ENCODE data around the gene ALCAM.

DNA sequence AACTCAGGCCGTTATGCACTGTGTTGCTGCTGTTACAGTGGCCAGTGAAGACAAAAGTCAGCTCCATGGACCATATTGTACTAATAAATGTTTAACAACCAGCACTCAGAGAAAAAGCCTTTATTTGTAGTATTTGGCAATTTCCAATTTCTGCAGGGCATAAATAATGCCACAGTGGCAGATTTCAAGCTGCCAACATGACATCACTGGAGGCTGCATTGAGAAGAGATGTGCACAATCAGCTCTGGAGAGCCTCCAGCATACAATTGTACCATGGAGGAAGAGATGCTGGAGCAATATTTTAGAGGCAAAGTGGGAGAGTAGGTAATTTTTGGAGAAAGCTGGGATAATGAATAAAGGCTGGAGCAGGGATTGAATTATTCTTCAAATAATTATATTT, 9.7 kb upstream of the ALCAM start:
- TF ChIP-seq, protein P1, sequence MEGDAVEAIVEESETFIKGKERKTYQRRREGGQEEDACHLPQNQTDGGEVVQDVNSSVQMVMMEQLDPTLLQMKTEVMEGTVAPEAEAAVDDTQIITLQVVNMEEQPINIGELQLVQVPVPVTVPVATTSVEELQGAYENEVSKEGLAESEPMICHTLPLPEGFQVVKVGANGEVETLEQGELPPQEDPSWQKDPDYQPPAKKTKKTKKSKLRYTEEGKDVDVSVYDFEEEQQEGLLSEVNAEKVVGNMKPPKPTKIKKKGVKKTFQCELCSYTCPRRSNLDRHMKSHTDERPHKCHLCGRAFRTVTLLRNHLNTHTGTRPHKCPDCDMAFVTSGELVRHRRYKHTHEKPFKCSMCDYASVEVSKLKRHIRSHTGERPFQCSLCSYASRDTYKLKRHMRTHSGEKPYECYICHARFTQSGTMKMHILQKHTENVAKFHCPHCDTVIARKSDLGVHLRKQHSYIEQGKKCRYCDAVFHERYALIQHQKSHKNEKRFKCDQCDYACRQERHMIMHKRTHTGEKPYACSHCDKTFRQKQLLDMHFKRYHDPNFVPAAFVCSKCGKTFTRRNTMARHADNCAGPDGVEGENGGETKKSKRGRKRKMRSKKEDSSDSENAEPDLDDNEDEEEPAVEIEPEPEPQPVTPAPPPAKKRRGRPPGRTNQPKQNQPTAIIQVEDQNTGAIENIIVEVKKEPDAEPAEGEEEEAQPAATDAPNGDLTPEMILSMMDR (IDR thresholded peaks at IDR 0.05): no peak
- TF ChIP-seq EZH2 (IDR thresholded peaks at IDR 0.05): no peak
- no peak for TF ChIP-seq EZH2phosphoT487 (IDR thresholded peaks at IDR 0.05)
